Liver (tissue), 9 donors: ENCODE measurements around the gene DDX54. TPM values are rescaled to one million over a fixed set of nuclear protein-coding genes. Genes with fewer than 3 reads are reported as not detected.

ENCODE experiments used
- DNase-seq: peaks from one replicate; pipeline ENCODE4 v3.0.0-alpha.2; 2017; ENCODE audit warnings: low spot score
- H3K27ac ChIP-seq, 2 donors: one replicate each; pipeline ENCODE4 v1.7.0; 2013; ENCODE audit warnings: inconsistent platforms in 2 of 2, low read length in 2 of 2, control low read depth in 1 of 2, low read depth in 1 of 2, mild to moderate bottlenecking in 1 of 2
- H3K27me3 ChIP-seq, 4 donors: one replicate each; pipeline versions ENCODE4 v1.6.1 to v1.7.0; 2013; ENCODE audit warnings: low read length in 3 of 4, inconsistent platforms in 1 of 4, mild to moderate bottlenecking in 1 of 4, moderate library complexity in 1 of 4; ENCODE audit not compliant: control insufficient read depth in 4 of 4, insufficient read depth in 4 of 4
- H3K36me3 ChIP-seq, 4 donors: one replicate each; pipeline versions ENCODE4 v1.6.1 to v1.7.0; 2013; ENCODE audit warnings: low read length in 3 of 4, mild to moderate bottlenecking in 3 of 4, low read depth in 1 of 4, moderate library complexity in 1 of 4; ENCODE audit not compliant: control insufficient read depth in 4 of 4, insufficient read depth in 3 of 4
- H3K4me1 ChIP-seq, 4 donors: one replicate each; pipeline versions ENCODE4 v1.6.1 to v1.7.0; 2013; ENCODE audit warnings: low read length in 3 of 4, mild to moderate bottlenecking in 3 of 4, moderate library complexity in 1 of 4; ENCODE audit not compliant: control insufficient read depth in 4 of 4, insufficient read depth in 4 of 4
- H3K4me3 ChIP-seq, 3 donors: one replicate each; pipeline versions ENCODE4 v1.6.1 to v1.7.0; 2013; ENCODE audit warnings: low read length in 3 of 3, control low read depth in 1 of 3, low read depth in 1 of 3, mild to moderate bottlenecking in 1 of 3
- H3K9ac ChIP-seq, 2 donors: one replicate each; pipeline ENCODE4 v1.7.0; 2013; ENCODE audit warnings: low read length in 2 of 2, mild to moderate bottlenecking in 2 of 2, moderate library complexity in 2 of 2, control low read depth in 1 of 2, low read depth in 1 of 2
- H3K9me3 ChIP-seq, 4 donors: one replicate each; pipeline versions ENCODE4 v1.6.1 to v1.7.0; 2013; ENCODE audit warnings: low read length in 3 of 4; ENCODE audit not compliant: control insufficient read depth in 4 of 4
- ATF3 ChIP-seq: IDR thresholded peaks from 2 replicates; pipeline ENCODE4 v1.6.1; 2016; ENCODE audit warnings: antibody characterized with exemption
- CTCF ChIP-seq: fragments of 150-350 bp; IDR thresholded peaks from 2 replicates; pipeline ENCODE4 v1.5.1; 2017; ENCODE audit warnings: improper control_type of control experiment, low read depth, low read length; ENCODE audit not compliant: missing input control
- EGR1 ChIP-seq, 2 donors: IDR thresholded peaks; 2 replicates each; pipeline ENCODE4 v1.6.1; 2016 to 2018; ENCODE audit warnings: antibody characterized with exemption in 2 of 2, low read depth in 2 of 2
- FOXA1 ChIP-seq: IDR thresholded peaks from 2 replicates; pipeline ENCODE4 v1.6.1; 2016; ENCODE audit warnings: antibody characterized with exemption
- FOXA2 ChIP-seq: IDR thresholded peaks from 2 replicates; pipeline ENCODE4 v1.6.1; 2016; ENCODE audit warnings: antibody characterized with exemption
- GABPA ChIP-seq, 2 donors: IDR thresholded peaks in 1 of 2; conservative IDR thresholded peaks in 1 of 2; 2 replicates each; pipeline ENCODE4 v1.6.1; 2016; ENCODE audit warnings: antibody characterized with exemption in 2 of 2, mild to moderate bottlenecking in 1 of 2, moderate library complexity in 1 of 2
- HNF4A ChIP-seq, 2 donors: conservative IDR thresholded peaks; 2 replicates each; pipeline ENCODE4 v1.6.1; 2016; ENCODE audit warnings: antibody characterized with exemption in 2 of 2, mild to moderate bottlenecking in 2 of 2
- HNF4G ChIP-seq: IDR thresholded peaks from 2 replicates; pipeline ENCODE4 v1.6.1; 2016; ENCODE audit warnings: antibody characterized with exemption
- JUND ChIP-seq, 2 donors: IDR thresholded peaks; 2 replicates each; pipeline ENCODE4 v1.6.1; 2016; ENCODE audit warnings: antibody characterized with exemption in 2 of 2
- MAX ChIP-seq: IDR thresholded peaks from 2 replicates; pipeline ENCODE4 v1.6.1; 2016; ENCODE audit warnings: antibody characterized with exemption
- NR2F2 ChIP-seq: IDR thresholded peaks from 2 replicates; pipeline ENCODE4 v1.6.1; 2016; ENCODE audit warnings: antibody characterized with exemption
- RAD21 ChIP-seq, 2 donors: IDR thresholded peaks; 2 replicates each; pipeline ENCODE4 v1.6.1; 2016; ENCODE audit warnings: antibody characterized with exemption in 2 of 2, mild to moderate bottlenecking in 2 of 2
- REST ChIP-seq: IDR thresholded peaks from 2 replicates; pipeline ENCODE4 v1.6.1; 2016; ENCODE audit warnings: antibody characterized with exemption, mild to moderate bottlenecking
- RXRA ChIP-seq, 2 donors: IDR thresholded peaks; 2 replicates each; pipeline ENCODE4 v1.6.1; 2017 to 2018; ENCODE audit warnings: antibody characterized with exemption in 2 of 2, mild to moderate bottlenecking in 1 of 2
- SP1 ChIP-seq: IDR thresholded peaks from 2 replicates; pipeline ENCODE4 v1.6.1; 2018; ENCODE audit warnings: antibody characterized with exemption, mild to moderate bottlenecking
- TAF1 ChIP-seq: conservative IDR thresholded peaks from 2 replicates; pipeline ENCODE4 v1.6.1; 2016; ENCODE audit warnings: antibody characterized with exemption, mild to moderate bottlenecking
- YY1 ChIP-seq: IDR thresholded peaks from 2 replicates; pipeline ENCODE4 v1.6.1; 2016; ENCODE audit warnings: antibody characterized with exemption, mild to moderate bottlenecking
- ZBTB33 ChIP-seq: IDR thresholded peaks from 2 replicates; pipeline ENCODE4 v1.6.1; 2016; ENCODE audit warnings: antibody characterized with exemption
- WGBS: extraction: QIAGEN DNeasy Blood & Tissue Kit; methylation state at CpG from one replicate; pipeline ENCODE4 v1.1.7; 2013; 5-methylcytosine and 5-hydroxymethylcytosine counted together
- polyA plus RNA-seq, 2 donors: library from polyadenylated mRNA; stranded (reverse) in 1 of 2; unstranded in 1 of 2; fragments of 200-250 nt in 1 of 2; fragments of >200 nt in 1 of 2; fragmentation: Nextera tagmentation in 1 of 2; extraction: Ambion mirVana in 1 of 2; gene quantifications; one replicate each; pipeline versions ENCODE4 v1.2.1 to v1.2.3, GENCODE V29; 2013 to 2015
- total RNA-seq, 2 donors: library from RNA; depleted of rRNA; stranded (reverse); fragments of >200 nt; gene quantifications; one replicate each; pipeline ENCODE4 v1.2.3, GENCODE V29; 2014
- donor health status: healthy.
- donor health status: healthy.
- donor health status: healthy.
- donor health status: healthy.
- donor health status: healthy.

DDX54 gene
- total and polyA plus RNA-seq, 4 donors, result 20.2 to 28.4 (median 21.6) TPM

- 79% methylated on average over 3 of the region's 3 CpGs for WGBS
- H3K27ac ChIP-seq, result no peak overlapping the region
- no peak for TF ChIP-seq ZBTB33
- no peak for TF ChIP-seq CTCF
- no peak for TF ChIP-seq TAF1
- no peak for TF ChIP-seq SP1
- TF ChIP-seq ATF3, result no peak
- no peak for TF ChIP-seq HNF4G
- TF ChIP-seq HNF4A (conservative IDR thresholded peaks at IDR 0.05), result no peak
- peaks cover 0 to 4% (median 3%) of the 10 kb centered on the region in 4 donors for H3K4me1 ChIP-seq
- DNase-seq, result no peak
- H3K9me3 ChIP-seq, result no peaks in the 10 kb centered on the region
- peaks cover 0 to 5% (median 1%) of the 10 kb centered on the region in 4 donors for H3K27me3 ChIP-seq
- no peak overlapping the region for H3K4me3 ChIP-seq
- no peaks in the 10 kb centered on the region for H3K36me3 ChIP-seq
- no peak overlapping the region for H3K9ac ChIP-seq
These were observed 51.6 kb downstream of the DDX54 start for GRCh38 chr12:113133666-113134065.

- H3K27me3 ChIP-seq, result peaks cover 0 to 5% (median 1%) of the 10 kb centered on the region in 4 donors
- peaks cover 0 to 4% (median 3%) of the 10 kb centered on the region in 4 donors for H3K4me1 ChIP-seq
- H3K9ac ChIP-seq, result no peak overlapping the region
- H3K27ac ChIP-seq, result no peak overlapping the region
- no peak for TF ChIP-seq MAX
- no peak for TF ChIP-seq NR2F2
- no peak for TF ChIP-seq FOXA1
- no peak for TF ChIP-seq ZBTB33
- TF ChIP-seq CTCF, result no peak
- no peak for TF ChIP-seq HNF4G
- no peak for TF ChIP-seq ATF3
- no peak for TF ChIP-seq FOXA2
- TF ChIP-seq HNF4A (conservative IDR thresholded peaks at IDR 0.05), result no peak
- TF ChIP-seq EGR1 (IDR thresholded peaks at IDR 0.05; ENCODE audit: low read depth in 2 of 2), result no peak
- TF ChIP-seq RAD21 (IDR thresholded peaks at IDR 0.05), result no peak
- TF ChIP-seq TAF1, result no peak
- no peak for TF ChIP-seq GABPA (IDR thresholded peaks at IDR 0.05 in 1 of 2, conservative IDR thresholded peaks at IDR 0.05 in 1 of 2)
- no peak for TF ChIP-seq RXRA (IDR thresholded peaks at IDR 0.05)
- no peak for TF ChIP-seq SP1
- no peak for TF ChIP-seq JUND (IDR thresholded peaks at IDR 0.05)
- no peak for TF ChIP-seq REST
- no peak for TF ChIP-seq YY1
- no peaks in the 10 kb centered on the region for H3K36me3 ChIP-seq
- H3K4me3 ChIP-seq, result no peak overlapping the region
- WGBS, result 67% methylated on average over 6 of the region's 6 CpGs
- DNase-seq, result no peak
- no peaks in the 10 kb centered on the region for H3K9me3 ChIP-seq
These were observed 52.2 kb downstream of the DDX54 start for GRCh38 chr12:113133036-113133435.
